ENCODE data around the gene TMEM259.

- TF ChIP-seq NFIC (IDR thresholded peaks at IDR 0.05) (no peak), TCF12 (IDR thresholded peaks at IDR 0.05; ENCODE audit: low read depth) (no peak), MAX (IDR thresholded peaks at IDR 0.05) (no peak; the same call in 1 of the 2 replicates), YY1 (IDR thresholded peaks at IDR 0.05; ENCODE audit: low read depth) (no peak), TAF1 (IDR thresholded peaks at IDR 0.05; ENCODE audit: low read depth) (no peak), TEAD4 (IDR thresholded peaks at IDR 0.05) (no peak), RAD21 (IDR thresholded peaks at IDR 0.05; ENCODE audit: low read depth) (no peak), CEBPB (IDR thresholded peaks at IDR 0.05) (no peak), EGR1 (IDR thresholded peaks at IDR 0.05) (no peak), USF1 (IDR thresholded peaks at IDR 0.05) (no peak), EP300 (IDR thresholded peaks at IDR 0.05; ENCODE audit: borderline replicate concordance) (no peak), CREB1 (IDR thresholded peaks at IDR 0.05; ENCODE audit: low read depth) (no peak), FOXM1 (IDR thresholded peaks at IDR 0.05; ENCODE audit: borderline replicate concordance, low read depth) (no peak), REST (IDR thresholded peaks at IDR 0.05; ENCODE audit: low read depth) (no peak)
These were observed 40.6 kb downstream of the TMEM259 start for GRCh38 chr19:980133-980998.

Data from Ishikawa (cell line).